Esophagus mucosa (tissue), 1 donor: ENCODE results near the gene AGK. TPM values are rescaled to one million over a fixed set of nuclear protein-coding genes. Genes with fewer than 3 reads are reported as not detected.
"Not testable (repeated sequence)": the region's sequence is repeated elsewhere in the genome, so short reads cannot be mapped to it uniquely, and the experiment has no call there.

Experiments
- ATAC-seq: fragments of 200-7000 bp; cut with Tn5 transposase; one replicate; pipeline ENCODE4 v1.9.1; 2020
- total RNA-seq: library from RNA; stranded (reverse); gene quantifications from one replicate; pipeline ENCODE4 v1.2.4, GENCODE V29; 2023
- donor health status: DM: yes; HTN: yes; CAD: no.

AGK gene
- total RNA-seq, 1 donor from 2014 or later = 18.6 TPM

DNA sequence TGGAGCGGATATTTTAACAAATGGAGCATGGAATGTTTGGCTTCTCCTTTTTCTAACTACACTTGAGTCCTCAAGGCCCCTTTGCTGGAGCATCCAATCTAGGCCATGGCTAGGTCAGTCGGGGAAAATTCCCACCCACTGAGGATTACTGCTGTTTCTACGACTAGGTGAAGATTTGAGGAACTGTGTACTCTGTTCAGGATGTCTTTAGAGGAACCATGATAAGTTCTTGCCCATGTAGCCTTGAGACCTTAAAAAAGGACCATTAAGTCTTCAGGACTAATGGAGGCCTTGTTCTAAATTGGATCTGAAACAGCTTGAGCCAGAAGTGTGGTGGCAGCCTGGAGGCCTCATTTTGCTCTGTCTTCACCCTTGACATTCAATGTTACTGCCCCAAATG lies 6.2 kb downstream of the AGK start:
- ATAC-seq = no peak

DNA sequence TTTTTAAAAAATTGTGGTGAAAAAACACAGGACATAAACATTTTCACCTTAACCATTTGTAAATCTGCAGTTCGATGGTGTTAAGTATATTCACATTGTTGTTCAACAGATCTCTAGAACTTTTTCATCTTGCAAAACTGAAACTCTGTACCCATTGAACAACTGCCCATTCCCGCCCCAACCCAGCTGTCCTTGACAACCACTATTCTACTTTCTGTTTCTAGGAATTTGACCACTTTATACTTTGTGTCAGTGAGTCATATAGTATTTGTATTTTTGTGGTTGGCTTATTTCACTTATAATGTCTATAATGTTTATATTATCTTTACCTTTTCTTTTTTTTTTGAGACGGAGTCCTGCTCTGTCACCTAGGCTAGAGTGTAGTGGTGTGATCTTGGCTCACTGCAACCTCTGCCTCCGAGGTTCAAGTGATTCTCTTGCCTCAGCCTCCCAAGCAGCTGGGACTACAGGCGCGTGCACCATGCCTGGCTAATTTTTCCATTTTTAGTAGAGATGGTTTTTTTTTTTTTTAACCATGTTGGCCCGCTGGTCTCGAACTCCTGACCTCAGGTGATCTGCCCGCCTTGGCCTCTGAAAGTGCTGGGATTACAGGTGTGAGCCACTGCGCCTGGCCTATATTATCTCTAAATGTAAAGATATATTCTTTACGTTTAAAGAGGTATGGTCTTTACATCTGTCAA lies 6.8 kb downstream of the AGK start:
- ATAC-seq = not testable (repeated sequence)

DNA sequence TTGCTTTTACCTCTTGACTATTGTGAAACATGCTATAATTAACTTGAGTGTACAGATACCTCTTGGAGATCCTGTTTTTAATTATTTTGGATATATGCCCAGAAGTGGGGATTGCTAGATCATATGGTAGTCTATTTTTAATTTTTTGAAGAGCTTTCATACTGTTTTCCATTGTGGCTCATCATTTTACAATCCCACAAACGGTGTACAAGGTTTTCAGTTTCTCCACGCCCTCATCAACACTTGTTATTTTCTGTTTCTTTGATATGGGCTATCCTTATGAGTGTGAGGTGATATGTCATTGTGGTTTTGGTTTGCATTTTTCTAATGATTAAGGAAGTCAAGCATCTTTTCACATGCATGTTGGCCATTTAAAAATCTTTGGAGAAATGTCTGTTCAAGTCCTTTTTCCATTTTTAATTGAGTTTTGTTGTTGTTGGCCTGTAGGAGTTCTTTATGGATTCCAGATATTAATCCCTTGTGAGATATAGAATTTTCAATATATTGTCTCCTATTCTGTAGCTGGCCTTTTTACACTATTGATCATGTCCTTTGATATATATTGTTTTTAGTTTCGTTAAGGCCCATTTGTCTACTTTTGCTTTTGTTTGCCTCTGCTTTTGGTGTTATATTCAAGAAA lies 7.5 kb downstream of the AGK start:
- no peak for ATAC-seq

DNA sequence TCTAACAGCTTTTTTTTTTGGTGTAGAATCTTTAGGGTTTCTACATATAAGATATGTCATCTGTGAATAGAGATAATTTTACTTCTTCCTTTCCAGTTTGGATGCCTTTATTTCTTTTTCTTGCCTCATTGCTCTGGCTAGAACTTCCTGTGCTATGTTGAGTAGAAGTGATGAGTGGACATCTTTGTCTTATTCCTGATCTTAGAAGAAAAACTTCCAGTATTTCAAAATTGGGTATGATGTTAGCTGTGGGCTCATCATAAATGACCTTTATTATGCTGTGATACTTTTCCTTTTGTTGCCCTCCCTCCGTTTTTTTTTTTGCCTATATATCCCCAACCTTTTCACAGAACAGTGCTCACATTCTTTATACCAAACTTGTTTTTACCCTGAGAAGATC lies 8.8 kb downstream of the AGK start:
- ATAC-seq = no peak

DNA sequence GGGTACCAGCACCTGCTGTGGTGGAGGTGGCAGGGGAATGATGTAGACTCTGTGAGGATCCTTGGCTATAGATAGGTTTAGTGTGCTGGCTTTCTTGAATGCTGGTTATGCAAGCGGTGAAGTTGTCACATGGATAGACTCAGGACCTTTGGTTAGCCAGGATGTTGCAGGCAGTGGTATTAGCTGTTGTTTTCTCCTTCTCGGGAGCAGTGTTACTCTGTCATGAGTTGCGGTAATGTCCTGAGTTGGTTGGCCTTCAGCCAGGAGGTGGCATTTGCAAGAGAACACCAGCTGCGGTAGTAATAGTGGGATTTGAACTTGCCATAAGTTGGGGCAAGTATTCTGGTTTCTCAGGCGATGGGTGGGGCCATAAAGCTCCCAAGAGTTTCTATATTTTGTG lies 10.8 kb downstream of the AGK start:
- no peak for ATAC-seq

DNA sequence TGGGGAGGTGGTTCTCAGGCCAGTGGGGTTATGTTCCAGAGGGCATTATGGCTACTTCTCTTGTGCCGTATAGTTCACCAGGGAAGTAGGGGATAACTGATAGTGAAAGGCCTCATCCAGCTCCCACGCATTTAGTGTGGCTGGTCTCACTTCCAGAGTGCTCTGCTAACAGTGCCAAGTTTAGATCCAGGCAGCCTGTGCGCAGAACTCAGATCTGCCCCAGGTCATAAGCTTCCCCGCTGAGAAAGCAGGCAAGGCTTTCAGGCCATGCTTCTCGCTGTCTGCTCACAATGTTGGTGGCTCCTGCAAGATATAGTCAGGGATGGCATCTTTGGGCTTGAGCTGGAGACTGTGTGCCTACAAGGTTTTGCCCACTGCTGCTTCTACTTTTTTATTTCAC lies 11.3 kb downstream of the AGK start:
- ATAC-seq = no peak

DNA sequence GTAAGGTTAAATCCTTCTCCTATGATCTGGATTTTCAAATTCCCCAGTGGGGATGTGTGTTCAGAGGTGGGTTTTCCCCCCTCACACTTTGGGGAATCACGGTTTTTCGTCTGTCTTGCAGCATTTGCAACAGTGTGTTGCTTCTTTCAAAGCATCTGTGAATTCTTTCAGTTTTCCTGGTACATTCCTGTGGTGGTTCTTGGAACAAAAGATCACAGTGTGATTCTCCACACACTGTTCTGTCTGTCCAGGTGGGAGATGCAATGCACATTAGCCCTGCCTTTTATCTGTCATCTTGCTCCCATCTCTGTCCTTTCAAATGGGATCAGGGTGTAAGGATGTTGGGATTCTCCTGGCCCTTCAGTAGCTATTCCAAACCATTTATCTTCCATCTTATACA lies 11.8 kb downstream of the AGK start:
- ATAC-seq = no peak

DNA sequence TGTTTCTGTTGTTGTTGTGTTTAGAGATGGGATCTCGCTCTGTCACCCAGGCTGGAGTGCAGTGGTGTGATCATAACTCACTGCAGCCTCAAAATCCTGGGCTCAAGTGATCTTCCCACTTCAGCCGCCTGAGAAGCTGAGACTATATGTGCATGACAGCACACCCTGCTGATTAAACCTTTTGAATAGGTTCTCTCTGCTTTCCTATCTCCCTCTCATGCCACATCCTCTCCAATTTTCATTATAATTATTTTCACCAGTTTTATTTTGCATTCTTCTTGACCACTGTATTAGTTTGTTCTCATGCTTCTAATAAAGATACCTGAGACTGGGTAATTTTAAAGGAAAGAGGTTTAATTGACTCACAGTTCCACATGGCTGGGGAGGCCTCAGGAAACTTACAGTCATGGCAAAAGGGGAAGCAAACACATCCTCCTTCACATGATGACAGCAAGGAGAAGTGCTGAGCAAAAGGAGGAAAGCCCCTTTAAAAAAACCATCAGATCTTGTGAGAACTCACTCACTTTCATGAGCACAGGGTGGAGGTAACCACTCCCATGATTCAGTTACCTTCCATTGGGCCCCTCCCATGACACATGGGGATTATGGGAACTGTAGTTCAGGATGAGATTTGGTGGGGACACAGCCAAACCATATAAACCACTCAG lies 12.9 kb downstream of the AGK start:
- ATAC-seq = no peak

DNA sequence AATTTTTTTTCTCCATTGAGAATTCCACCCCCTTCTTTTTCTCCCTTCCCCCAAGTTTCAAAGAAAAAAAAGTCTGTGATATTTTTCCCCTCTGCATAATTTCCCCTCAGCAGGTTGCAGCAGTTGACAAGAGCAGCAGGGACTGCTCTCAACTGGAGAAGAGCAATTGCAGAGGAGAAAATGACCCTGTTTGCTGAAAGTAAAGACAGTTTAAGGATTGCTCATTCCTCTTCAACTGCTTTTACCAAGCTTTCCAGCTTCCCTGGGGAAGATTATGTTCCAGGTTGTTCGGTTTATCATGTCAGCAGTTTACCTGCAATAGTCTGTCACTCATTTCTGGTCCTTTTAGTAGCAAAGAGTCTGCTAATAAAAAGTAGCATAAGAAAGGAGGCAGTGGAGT lies 16.2 kb downstream of the AGK start:
- ATAC-seq = no peak

DNA sequence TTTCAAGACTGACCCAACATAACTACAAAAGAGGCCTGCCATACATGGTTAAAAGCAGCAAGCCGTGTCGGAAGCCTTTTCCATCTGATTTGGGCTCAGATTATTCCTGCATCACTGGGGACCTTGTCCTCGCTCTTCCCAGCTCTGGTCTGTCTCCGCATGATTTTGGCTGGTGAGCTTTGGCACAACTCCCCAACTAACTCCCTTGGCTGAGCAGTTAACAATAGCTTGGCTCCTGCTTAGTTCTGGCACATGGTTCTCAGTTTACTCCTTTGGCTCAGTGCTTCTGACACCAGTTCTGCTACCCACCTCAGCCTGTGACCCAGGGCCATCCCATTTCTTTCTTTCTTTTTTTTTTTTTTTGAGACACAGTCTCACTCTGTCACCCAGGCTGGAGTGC lies 17.0 kb downstream of the AGK start:
- no peak for ATAC-seq

DNA sequence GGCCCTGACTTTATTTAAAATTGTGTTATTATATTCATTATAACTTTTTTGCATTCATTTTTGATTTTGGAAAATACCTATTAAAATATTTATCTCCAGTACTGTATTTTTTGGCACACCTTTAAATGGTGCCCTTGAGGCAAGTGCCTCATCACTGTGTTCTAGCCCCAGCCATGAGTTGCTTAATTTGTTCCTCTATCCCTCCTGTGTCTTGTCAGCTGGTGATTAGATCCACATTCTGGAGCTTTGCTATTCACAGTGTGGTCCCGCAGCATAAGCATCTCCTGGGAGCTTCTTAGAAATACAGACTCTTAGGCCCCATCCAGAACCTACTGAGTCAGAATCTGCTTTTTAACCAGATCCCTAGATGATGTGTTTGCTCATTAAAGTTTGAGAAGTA lies 19.8 kb downstream of the AGK start:
- no peak for ATAC-seq

DNA sequence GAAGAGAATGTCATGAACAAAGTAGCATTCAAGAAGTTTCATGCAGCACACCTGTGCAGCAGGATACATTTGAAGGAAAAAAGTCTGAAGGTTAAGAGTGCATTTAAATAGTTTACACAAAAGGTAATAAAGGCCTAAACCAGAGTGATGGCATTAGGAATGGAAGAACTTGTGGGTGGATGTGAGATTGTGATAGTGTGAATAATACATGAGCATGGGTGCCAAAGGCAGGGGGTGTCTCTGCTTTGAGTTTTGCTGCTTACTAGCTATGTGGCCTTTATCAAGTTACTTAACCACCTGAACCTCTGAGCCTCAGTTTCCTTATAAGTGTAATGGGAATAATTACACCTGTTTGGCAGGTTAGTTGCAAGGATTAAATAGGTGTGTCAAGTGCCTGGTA lies 21.0 kb downstream of the AGK start:
- ATAC-seq = no peak

DNA sequence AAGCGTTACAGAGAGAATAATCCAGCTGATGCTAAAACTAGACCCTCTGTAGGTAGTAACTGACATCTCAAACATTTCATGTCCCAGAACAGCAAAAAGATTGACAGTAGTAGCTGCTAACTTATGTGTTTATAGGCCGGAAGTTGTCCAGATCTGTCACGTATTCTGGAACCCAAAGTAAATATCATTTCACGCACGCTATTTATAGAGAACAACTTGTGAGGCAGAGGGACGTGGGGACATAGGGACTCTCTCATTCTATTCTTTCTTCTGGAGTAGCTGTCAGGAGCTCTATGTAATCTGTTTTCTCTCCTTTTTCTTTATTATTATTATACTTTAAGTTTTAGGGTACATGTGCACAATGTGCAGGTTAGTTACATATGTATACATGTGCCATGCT lies 22.3 kb downstream of the AGK start:
- ATAC-seq = no peak

DNA sequence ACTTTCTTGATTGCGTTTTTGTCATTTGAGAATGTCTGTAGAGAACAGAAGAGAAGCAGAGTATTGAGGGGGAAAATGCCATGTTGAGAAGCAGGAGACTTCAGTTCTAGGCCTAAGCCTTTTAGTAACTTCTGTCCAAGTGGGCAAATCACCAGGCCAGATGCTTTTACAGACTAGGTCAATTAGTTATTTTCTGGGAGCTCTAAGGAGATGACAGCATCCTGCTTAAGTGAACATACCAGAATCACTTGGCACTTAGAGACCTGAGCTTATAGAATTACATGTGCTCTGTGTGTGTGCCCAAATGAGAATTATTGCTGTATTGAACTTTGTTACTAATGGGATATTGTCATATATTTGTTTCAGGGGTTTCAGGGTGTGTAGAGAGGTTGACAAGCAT lies 24.0 kb downstream of the AGK start:
- ATAC-seq = no peak

DNA sequence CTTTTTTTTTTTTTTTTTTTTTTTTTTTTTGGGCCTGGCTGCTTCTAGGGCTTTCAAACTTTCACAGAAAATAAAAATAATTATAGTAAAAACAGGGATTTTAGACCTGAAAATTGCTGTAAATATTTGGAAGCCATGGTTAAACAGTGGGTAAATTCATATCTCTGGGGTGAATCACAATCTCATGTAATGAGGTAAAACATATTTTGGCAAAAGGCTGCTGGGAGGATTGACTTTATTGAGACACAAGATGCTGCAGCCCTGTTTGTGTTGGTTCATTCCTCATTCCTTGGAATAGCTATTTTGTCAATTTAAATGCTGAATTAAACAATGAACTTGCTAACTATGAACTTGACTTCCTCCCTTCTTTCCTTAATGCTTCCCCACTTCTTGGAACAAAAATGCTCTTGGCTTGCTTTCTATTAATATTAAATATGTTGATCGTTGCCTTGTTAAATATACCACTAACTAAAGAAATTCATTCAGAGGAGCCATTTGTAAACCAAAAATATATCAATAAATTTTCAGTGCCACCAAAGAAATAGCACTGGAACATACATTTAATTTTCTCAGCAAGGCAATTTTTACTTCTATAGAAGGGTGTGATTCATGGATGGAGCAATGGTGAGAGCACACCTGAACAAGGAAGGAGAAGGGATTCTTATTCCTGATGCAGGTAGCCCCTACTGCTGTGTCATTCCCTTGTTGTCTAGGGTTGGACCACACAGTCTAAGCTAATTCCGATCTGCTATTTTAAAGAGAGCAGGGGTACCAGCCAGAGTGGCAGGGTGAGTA lies 24.6 kb downstream of the AGK start:
- ATAC-seq = no peak

DNA sequence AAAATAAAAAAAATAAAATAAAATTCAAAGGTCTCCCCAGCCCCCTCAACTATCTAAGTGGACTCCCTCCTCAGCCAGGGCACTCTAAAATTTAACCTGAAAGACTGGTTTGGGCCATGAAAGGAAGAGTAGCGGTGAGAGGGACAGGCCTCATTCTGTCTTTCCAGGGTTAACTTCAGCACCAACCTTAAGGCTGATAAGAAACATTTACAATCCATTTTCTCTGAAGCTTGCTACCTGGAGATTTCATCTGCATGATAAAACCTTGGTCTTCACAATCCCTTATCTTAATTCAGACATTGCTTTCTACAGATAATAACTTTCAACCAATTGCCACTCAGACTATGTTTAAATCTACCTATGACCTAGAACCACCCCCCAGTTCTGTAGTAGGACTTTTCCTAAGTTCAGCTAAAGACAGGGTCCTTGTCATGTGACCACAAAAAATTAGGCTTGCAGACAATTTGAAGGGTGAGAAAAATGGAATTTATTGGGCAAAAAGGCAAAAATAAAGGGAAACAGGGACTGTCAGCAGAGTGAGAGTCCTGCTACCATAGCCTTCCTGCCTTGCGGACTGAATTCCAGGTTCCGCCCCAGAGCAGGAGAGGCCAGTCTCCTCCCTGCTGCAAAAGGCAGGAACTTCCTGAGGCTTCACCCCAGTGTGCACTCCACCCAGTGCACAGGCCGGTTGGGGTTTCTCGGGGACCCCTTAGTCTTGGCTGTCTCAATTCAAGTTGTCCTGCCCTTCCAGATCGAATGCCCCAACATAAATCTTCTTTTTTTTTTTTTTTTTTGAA lies 26.0 kb downstream of the AGK start:
- ATAC-seq = no peak

DNA sequence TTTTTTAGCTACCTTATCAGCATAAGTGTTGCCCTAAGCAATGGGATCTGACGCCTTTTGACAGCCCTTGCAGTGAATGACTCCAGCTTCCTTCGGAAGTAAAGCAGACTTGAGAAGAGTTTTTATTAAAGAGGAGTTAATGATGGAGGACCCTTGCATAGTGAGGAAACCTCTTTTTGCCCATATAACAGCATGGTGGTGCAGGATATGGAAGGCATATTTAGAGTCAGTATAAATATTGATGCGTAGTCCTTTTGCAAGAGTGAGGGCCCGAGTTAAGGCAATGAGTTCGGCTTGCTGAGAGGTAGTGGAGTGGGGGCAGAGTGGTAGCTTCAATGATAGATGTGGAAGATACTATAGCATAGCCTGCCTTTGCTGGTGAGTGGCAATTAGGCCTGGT lies 28.7 kb downstream of the AGK start:
- ATAC-seq = not testable (repeated sequence)

DNA sequence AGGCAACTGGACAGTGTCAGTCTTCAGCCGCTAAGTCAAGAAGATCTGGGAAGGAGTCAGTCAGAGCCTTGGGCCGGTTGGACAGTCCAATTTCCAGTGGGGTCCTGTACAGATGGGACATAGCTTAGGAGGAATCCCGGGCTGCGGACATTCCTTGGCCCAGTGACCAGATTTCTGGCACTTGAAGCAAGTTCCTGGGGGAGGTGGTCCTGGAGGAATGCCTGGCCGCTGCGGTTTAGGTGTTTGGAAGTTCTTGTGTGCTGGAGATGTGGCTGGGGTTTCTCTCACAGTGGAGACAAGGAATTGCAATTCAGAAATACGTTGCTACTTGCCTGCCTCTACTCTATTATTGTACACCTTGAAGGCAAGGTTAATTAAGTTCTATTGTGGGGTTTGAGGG lies 30.9 kb downstream of the AGK start:
- ATAC-seq = not testable (repeated sequence)

DNA sequence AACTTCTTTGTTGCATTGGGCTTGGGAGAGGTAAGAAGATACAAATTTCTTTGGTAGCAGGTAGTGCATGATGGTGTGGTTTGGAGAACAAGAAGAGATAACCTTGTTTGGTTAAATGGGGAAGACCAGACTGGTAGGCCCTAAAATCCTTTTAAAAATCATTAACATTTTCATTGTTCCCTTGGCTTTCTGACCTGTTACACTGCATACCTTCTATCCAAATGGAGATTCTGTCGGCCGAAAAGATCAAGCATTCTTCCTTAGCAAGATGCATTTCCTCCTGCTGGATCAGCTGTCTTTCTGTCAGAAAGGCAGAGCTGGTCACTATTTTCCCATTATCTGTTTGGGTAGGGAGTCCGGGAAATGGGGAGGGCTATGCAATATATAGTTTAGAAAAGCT lies 33.7 kb downstream of the AGK start:
- no peak for ATAC-seq

DNA sequence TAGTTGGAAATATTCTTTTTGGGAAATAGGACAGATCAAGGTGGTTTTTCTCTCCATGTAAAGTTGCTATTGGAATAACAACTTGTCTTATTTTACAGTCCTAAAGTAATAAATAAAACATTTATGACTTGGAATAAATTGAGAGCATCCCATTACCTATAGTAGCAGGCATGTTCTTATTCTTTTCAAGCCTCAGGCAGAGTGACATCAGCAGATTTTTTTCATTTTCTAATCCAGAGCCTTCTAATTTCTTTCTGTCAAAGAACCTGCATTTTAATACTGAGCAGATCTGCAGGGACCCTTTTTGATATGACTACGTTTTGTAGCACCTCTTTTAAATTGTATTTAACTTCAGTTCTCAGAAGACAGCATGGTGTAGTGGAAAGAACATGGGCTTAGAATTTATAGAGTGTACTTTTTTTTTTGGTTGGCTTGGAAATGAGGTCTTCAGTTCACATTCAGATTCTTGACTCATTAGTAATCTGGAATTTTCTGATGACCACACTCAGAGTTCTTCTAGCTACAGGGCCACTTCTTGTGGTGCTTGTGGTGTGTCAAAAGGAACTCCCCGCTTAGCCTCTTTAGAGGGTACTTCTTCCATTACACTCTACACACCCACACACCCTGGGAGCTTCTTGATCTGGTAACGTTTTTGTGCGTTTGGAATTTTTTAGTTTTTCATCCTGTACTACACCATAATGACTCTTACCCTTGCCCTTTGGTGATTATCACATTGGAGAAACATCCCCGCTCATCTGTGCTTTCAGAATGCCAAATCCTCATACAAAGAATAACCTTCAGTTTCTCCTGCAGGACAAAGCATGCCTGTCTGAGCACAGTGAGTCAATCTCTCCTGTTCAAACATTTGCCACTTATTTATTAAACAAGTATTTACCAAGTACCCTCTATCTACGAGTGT lies 34.6 kb downstream of the AGK start:
- ATAC-seq = no peak

DNA sequence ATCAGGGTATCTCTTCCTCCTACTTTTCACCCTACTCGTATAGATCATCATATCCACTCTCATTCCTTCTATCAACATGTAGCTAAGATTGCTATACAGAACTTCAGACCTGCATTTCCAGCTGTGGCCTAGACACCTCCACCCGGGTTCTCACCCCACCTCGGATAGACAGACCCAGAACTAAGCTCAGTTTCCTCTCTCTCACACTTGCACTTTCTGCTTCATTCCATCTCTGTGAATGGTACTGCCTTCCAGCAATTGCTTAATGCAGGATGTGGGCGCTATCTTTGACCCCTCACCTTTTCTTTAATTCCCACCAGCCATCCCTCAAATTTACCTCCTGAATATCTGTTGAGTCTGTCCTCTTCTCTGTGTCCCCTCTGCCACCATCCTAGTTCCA lies 35.7 kb downstream of the AGK start:
- ATAC-seq = no peak
